ENCODE data around the gene ADCY3. TPM values are rescaled to one million over a fixed set of nuclear protein-coding genes. Genes with fewer than 3 reads are reported as not detected.

Gene ADCY3
- total and polyA plus RNA-seq, 2 of the 13 experiments (the other 11 are each of a cell fraction or from before 2014, with no cell fraction given), result 0.11 to 0.61 TPM

GRCh38 chr2:24855726-24856125 lies 64.3 kb downstream of the ADCY3 start:
- H3K27ac ChIP-seq (ENCODE audit: extremely low read length, insufficient read depth, low read length), result no peak overlapping the region
- intact Hi-C loops (cut with micrococcal nuclease; ENCODE audit: unreplicated experiment), result no loop called here
- no TSS peak for BruUV-seq (replicated peaks)

More at GRCh38 chr2:24855726-24856125, 64.3 kb downstream of the ADCY3 start:
- H3K27me3 ChIP-seq (ENCODE audit: control insufficient read depth in 1 of 2, insufficient read depth in 2 of 2, low read length in 2 of 2), result peaks cover 1 to 20% of the 10 kb centered on the region in 2 experiments; a peak in 3 of 5 replicates
- no peak for DNase-seq (ENCODE audit: low spot score)
- H3K79me2 ChIP-seq (ENCODE audit: insufficient read depth, low read length), result no peaks in the 10 kb centered on the region
- H3K4me2 ChIP-seq (ENCODE audit: low read depth, low read length), result no peak overlapping the region
- H3K4me1 ChIP-seq (ENCODE audit: insufficient read depth, low read length), result no peaks in the 10 kb centered on the region
- peak; percentile 21; the same call in 2 of the 3 replicates for ATAC-seq
- H3K9ac ChIP-seq (ENCODE audit: insufficient read depth, low read depth, low read length), result no peak overlapping the region
- ChIA-PET POLR2A (no interaction called here), CTCF (ENCODE audit: low intra/inter-chr PET ratio, low total read pairs) (no interaction called here)
- TF ChIP-seq, protein P1, sequence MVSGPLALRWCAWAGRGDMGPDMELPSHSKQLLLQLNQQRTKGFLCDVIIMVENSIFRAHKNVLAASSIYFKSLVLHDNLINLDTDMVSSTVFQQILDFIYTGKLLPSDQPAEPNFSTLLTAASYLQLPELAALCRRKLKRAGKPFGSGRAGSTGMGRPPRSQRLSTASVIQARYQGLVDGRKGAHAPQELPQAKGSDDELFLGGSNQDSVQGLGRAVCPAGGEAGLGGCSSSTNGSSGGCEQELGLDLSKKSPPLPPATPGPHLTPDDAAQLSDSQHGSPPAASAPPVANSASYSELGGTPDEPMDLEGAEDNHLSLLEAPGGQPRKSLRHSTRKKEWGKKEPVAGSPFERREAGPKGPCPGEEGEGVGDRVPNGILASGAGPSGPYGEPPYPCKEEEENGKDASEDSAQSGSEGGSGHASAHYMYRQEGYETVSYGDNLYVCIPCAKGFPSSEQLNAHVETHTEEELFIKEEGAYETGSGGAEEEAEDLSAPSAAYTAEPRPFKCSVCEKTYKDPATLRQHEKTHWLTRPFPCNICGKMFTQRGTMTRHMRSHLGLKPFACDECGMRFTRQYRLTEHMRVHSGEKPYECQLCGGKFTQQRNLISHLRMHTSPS (CRISPR knock-in tag; IDR thresholded peaks at IDR 0.05; ENCODE audit: low read depth), result no peak
- TF ChIP-seq ZNF263 (CRISPR knock-in tag; IDR thresholded peaks at IDR 0.05) (no peak), ZNF468 (CRISPR knock-in tag; IDR thresholded peaks at IDR 0.05) (no peak)
- TF ChIP-seq, protein P2, sequence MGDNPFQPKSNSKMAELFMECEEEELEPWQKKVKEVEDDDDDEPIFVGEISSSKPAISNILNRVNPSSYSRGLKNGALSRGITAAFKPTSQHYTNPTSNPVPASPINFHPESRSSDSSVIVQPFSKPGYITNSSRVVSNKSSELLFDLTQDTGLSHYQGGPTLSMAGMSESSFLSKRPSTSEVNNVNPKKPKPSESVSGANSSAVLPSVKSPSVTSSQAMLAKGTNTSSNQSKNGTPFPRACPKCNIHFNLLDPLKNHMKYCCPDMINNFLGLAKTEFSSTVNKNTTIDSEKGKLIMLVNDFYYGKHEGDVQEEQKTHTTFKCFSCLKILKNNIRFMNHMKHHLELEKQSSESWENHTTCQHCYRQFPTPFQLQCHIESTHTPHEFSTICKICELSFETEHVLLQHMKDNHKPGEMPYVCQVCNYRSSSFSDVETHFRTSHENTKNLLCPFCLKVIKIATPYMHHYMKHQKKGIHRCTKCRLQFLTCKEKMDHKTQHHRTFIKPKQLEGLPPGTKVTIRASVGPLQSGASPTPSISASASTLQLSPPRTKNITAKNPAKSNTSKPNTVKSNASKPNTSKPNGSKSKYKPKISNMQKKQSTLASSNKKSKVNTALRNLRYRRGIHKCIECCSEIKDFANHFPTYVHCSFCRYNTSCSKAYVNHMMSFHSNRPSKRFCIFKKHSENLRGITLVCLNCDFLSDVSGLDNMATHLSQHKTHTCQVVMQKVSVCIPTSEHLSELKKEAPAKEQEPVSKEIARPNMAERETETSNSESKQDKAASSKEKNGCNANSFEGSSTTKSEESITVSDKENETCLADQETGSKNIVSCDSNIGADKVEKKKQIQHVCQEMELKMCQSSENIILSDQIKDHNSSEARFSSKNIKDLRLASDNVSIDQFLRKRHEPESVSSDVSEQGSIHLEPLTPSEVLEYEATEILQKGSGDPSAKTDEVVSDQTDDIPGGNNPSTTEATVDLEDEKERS (CRISPR knock-in tag; IDR thresholded peaks at IDR 0.05), result no peak
- TF ChIP-seq, protein P3, sequence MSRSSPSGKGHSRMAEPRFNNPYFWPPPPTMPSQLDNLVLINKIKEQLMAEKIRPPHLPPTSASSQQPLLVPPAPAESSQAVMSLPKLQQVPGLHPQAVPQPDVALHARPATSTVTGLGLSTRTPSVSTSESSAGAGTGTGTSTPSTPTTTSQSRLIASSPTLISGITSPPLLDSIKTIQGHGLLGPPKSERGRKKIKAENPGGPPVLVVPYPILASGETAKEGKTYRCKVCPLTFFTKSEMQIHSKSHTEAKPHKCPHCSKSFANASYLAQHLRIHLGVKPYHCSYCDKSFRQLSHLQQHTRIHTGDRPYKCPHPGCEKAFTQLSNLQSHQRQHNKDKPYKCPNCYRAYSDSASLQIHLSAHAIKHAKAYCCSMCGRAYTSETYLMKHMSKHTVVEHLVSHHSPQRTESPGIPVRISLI (CRISPR knock-in tag; IDR thresholded peaks at IDR 0.05; ENCODE audit: borderline replicate concordance), result no peak
- TF ChIP-seq, protein P4, sequence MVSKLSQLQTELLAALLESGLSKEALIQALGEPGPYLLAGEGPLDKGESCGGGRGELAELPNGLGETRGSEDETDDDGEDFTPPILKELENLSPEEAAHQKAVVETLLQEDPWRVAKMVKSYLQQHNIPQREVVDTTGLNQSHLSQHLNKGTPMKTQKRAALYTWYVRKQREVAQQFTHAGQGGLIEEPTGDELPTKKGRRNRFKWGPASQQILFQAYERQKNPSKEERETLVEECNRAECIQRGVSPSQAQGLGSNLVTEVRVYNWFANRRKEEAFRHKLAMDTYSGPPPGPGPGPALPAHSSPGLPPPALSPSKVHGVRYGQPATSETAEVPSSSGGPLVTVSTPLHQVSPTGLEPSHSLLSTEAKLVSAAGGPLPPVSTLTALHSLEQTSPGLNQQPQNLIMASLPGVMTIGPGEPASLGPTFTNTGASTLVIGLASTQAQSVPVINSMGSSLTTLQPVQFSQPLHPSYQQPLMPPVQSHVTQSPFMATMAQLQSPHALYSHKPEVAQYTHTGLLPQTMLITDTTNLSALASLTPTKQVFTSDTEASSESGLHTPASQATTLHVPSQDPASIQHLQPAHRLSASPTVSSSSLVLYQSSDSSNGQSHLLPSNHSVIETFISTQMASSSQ (IDR thresholded peaks at IDR 0.05; ENCODE audit: low read depth), result no peak
- TF ChIP-seq, protein P4 (CRISPR knock-in tag; IDR thresholded peaks at IDR 0.05; ENCODE audit: borderline replicate concordance), result no peak
- no peak for FAIRE-seq
- H2AFZ ChIP-seq (ENCODE audit: low read length), result no peak overlapping the region
- H4K20me1 ChIP-seq (ENCODE audit: insufficient read depth, low read length), result no peaks in the 10 kb centered on the region
- no peaks in the 10 kb centered on the region for H3K36me3 ChIP-seq (replicated peaks in 1 of 2; ENCODE audit: control insufficient read depth in 1 of 2, insufficient read depth in 2 of 2, low read length in 2 of 2)
- 39% methylated on average over 4 of the region's 4 CpGs for WGBS (ENCODE audit: low lambda C conversion rate)
- no peaks in the 10 kb centered on the region for H3K9me3 ChIP-seq (ENCODE audit: low read length)
- in situ Hi-C loops (cut with HindIII; ENCODE audit: extremely low pct_ligation_motif_present, low pct_unique_long_range_greater_than_20kb), result no loop called here
- no peak overlapping the region for H3K4me3 ChIP-seq (replicated peaks in 1 of 3; ENCODE audit: insufficient read depth in 1 of 3, low read depth in 2 of 3, low read length in 3 of 3)

Measured in HepG2 (cell line).